Central memory CD8-positive, alpha-beta T cell (primary cell): Measurements from ENCODE around the gene PRSS38.
A peak's percentile ranks its signal among the peaks of the same experiment; 100 is the strongest.

Experiments
- ATAC-seq: fragments of 150-1000 bp; cut with Tn5 transposase; replicated peaks from 2 replicates; pipeline ENCODE4 v1.10.0; 2022; ENCODE audit warnings: mild to moderate bottlenecking, moderate FRiP score, moderate number of reproducible peaks; ENCODE audit not compliant: poor library complexity, severe bottlenecking; ENCODE audit errors: extremely low read depth
- DNase-seq, 2 donors: peaks; one replicate each; pipeline ENCODE4 v3.0.0; 2021; ENCODE audit warnings: low spot score in 2 of 2
- H3K27ac Mint-ChIP-seq: one replicate; pipeline ENCODE4 v1.8.0; 2022; ENCODE audit warnings: low read depth, mild to moderate bottlenecking, moderate library complexity, mixed read lengths
- H3K27me3 Mint-ChIP-seq: one replicate; pipeline ENCODE4 v1.8.0; 2022; ENCODE audit warnings: mixed read lengths
- H3K36me3 Mint-ChIP-seq: one replicate; pipeline ENCODE4 v1.8.0; 2022; ENCODE audit warnings: mild to moderate bottlenecking, moderate library complexity, mixed read lengths; ENCODE audit not compliant: insufficient read depth
- H3K4me1 Mint-ChIP-seq: one replicate; pipeline ENCODE4 v1.8.0; 2022; ENCODE audit warnings: mixed read lengths
- H3K4me3 Mint-ChIP-seq: one replicate; pipeline ENCODE4 v1.8.0; 2022; ENCODE audit warnings: mild to moderate bottlenecking, moderate library complexity, mixed read lengths
- H3K9me3 Mint-ChIP-seq: one replicate; pipeline ENCODE4 v1.8.0; 2022; ENCODE audit warnings: mixed read lengths

The PRSS38 gene

DNA sequence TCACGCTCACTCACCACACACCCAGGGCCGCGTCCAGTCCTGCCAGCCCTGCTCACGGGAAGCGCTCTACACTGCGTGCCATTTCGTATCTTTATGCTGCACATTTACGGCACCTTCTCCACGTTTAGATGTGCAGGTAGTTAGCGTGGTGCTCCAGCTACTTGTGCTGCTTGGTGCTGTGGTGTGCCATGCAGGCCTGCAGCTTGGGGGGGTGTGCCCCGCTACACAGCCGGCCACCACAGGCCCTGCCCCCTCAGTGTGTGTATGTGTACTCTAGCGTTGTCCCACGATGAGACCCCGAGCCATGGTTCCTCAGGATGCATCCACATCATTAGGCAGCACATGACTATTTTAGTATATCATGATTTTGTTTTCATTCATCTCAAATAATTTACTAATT, 41.9 kb upstream of the PRSS38 start:
- Mint-ChIP-seq H3K27me3 (no peaks in the 10 kb centered on the region), H3K27ac (peak overlapping the region; percentile 5), H3K9me3 (no peaks in the 10 kb centered on the region), H3K4me3 (peak overlapping the region; percentile 61), H3K36me3 (peaks cover 4% of the 10 kb centered on the region), H3K4me1 (peaks cover 39% of the 10 kb centered on the region)
- no peak for ATAC-seq
- no peak for DNase-seq

DNA sequence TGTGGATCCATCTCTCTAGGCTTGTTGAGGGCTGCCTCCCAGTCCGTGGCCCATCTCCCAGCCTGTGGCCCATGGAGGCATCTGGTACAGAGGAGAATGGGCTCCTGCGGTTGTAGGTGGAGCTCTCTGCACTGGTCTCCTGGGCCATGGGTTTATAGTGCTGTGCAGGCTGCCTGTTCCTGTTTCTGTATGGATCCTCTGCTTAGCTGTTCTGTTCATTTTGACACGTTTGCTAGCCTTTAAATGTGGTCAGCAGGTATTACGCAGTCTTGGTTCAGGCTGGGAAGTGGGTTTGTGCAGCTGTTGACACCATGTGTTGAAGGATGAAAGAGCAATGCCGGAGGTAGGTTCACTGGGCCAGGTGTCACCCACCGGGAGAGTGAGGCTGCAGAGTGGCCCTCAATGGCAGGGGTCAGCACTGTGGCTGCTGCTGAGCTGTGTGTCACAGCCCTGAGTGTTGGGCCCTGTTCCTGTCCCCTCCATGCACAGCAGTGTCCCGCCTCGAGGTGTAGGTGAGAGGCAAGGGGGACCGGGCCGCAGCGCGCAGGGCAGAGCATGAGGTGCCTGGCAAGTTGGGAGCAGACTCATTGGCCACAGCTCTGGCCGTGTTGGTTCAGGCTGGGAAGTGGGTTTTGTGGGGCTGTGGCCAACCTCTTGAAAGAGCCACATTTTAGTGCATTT, 41.3 kb upstream of the PRSS38 start:
- ATAC-seq (peak; percentile 95), DNase-seq (peak in 1 of 2 donors; percentile 72)
- Mint-ChIP-seq H3K36me3 (peaks cover 4% of the 10 kb centered on the region), H3K27ac (peak overlapping the region; percentile 5), H3K4me3 (peak overlapping the region; percentile 61), H3K4me1 (peaks cover 32% of the 10 kb centered on the region), H3K9me3 (no peaks in the 10 kb centered on the region), H3K27me3 (no peaks in the 10 kb centered on the region)

- no peak overlapping the region for H3K27ac Mint-ChIP-seq
- peak overlapping the region; percentile 61 for H3K4me3 Mint-ChIP-seq
- DNase-seq (no peak), ATAC-seq (no peak)
- peaks cover 31% of the 10 kb centered on the region for H3K4me1 Mint-ChIP-seq
- H3K27me3 Mint-ChIP-seq: no peaks in the 10 kb centered on the region
- no peaks in the 10 kb centered on the region for H3K9me3 Mint-ChIP-seq
- peaks cover 4% of the 10 kb centered on the region for H3K36me3 Mint-ChIP-seq
These were observed 40.4 kb upstream of the PRSS38 start for GRCh38 chr1:227774821-227775661.

DNA sequence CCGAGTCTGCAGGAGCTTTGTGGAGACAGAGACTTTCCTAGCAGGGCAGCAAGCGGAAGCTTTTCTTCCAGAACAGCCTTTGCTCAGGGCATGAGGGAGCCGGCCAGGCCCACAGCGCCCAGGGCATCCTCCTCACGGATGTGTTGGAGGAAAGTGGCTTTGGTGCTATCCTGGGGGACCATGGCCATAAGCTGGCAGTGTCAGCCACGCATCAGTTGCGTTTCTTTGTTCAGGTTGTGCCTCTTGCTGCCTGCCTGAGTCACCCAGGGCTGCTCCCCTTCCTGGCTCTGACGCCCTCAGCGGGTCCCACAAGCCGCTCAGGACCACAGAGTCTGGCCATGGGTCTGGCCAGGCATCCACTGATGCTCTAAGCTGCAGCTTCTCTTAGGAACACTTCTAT, 39.6 kb upstream of the PRSS38 start:
- Mint-ChIP-seq H3K9me3 (no peaks in the 10 kb centered on the region), H3K4me1 (peaks cover 31% of the 10 kb centered on the region), H3K36me3 (peaks cover 4% of the 10 kb centered on the region), H3K27me3 (no peaks in the 10 kb centered on the region), H3K27ac (no peak overlapping the region), H3K4me3 (no peak overlapping the region)
- no peak for ATAC-seq
- no peak for DNase-seq

GRCh38 chr1:227776331-227776771, 39.1 kb upstream of the PRSS38 start:
- no peak overlapping the region for H3K4me3 Mint-ChIP-seq
- no peak for DNase-seq
- peaks cover 31% of the 10 kb centered on the region for H3K4me1 Mint-ChIP-seq
- no peak overlapping the region for H3K27ac Mint-ChIP-seq
- H3K27me3 Mint-ChIP-seq: no peaks in the 10 kb centered on the region
- no peaks in the 10 kb centered on the region for H3K9me3 Mint-ChIP-seq
- H3K36me3 Mint-ChIP-seq: peaks cover 7% of the 10 kb centered on the region
- ATAC-seq: no peak

DNA sequence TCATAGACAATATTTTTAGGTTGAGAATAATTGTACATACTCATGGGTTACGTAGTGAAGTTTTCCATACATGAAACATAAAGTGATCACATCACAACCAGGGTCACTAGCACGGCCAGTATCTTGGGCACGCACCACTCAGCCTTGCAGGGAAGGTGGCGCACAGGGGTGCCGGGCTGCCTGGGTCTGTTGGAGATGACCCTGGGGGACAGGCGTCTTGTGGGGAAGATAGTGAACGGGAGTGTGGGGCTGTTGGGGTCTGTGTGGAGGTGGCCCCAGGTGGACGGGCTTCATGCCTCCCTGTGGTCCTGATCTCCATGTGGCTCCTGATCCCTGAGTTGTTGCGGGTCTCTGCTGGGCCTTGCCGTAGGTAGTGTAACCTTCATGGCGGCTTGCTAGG, 38.3 kb upstream of the PRSS38 start:
- no peaks in the 10 kb centered on the region for H3K27me3 Mint-ChIP-seq
- no peak overlapping the region for H3K4me3 Mint-ChIP-seq
- H3K4me1 Mint-ChIP-seq: peaks cover 31% of the 10 kb centered on the region
- no peak for ATAC-seq
- H3K27ac Mint-ChIP-seq: no peak overlapping the region
- no peak for DNase-seq
- H3K36me3 Mint-ChIP-seq: peaks cover 7% of the 10 kb centered on the region
- no peaks in the 10 kb centered on the region for H3K9me3 Mint-ChIP-seq

DNA sequence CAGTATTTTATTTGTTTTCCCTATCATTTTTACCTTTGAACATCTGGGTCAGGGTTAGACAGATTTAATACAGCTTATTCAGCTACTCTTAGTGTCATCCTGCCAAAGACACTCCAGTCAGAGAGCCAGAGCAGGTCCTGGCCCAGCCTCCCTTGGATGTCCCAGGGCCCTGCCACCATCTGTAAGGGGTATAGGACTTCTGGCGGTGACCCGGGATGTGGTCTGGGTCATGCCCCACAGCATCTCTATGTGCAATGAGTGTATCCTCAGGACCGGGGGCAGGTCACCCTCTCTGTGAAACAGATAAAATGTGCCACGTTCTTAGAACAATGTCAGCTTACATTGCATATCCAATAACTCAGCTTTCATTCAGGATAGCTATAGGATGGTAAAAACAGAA, 37.8 kb upstream of the PRSS38 start:
- Mint-ChIP-seq H3K36me3 (peaks cover 7% of the 10 kb centered on the region), H3K27me3 (no peaks in the 10 kb centered on the region), H3K9me3 (no peaks in the 10 kb centered on the region), H3K4me3 (no peak overlapping the region), H3K4me1 (peaks cover 26% of the 10 kb centered on the region), H3K27ac (no peak overlapping the region)
- ATAC-seq (no peak), DNase-seq (no peak)

- H3K27me3 Mint-ChIP-seq: no peaks in the 10 kb centered on the region
- no peak overlapping the region for H3K27ac Mint-ChIP-seq
- peaks cover 8% of the 10 kb centered on the region for H3K36me3 Mint-ChIP-seq
- DNase-seq (no peak), ATAC-seq (no peak)
- H3K4me1 Mint-ChIP-seq: peaks cover 23% of the 10 kb centered on the region
- no peaks in the 10 kb centered on the region for H3K9me3 Mint-ChIP-seq
- no peak overlapping the region for H3K4me3 Mint-ChIP-seq
These were observed 37.0 kb upstream of the PRSS38 start for GRCh38 chr1:227778401-227778947.

DNA sequence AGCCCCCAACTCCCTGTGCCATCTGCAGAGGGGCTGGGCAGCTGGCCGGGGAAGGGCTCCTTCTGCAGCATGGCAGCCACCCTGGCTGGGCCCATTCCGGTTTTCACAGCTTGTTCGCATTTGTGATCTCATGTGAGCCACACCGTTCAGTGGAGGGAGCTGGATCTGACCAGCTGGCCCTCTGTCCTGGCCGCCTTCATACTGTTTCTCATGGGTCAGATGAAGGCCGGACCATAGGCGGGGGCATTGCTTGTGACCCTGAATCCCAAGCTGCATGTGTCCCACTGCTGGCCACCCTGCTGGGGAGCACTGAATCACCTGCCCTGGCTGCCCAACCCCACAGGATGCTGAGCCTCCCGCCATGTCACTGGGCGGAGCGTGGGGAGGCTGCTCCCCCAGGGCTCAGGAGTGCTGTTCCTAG, 36.4 kb upstream of the PRSS38 start:
- DNase-seq (no peak), ATAC-seq (no peak)
- Mint-ChIP-seq H3K27ac (no peak overlapping the region), H3K4me1 (peaks cover 17% of the 10 kb centered on the region), H3K9me3 (no peaks in the 10 kb centered on the region), H3K36me3 (peaks cover 8% of the 10 kb centered on the region), H3K27me3 (no peaks in the 10 kb centered on the region), H3K4me3 (no peak overlapping the region)

- no peak for DNase-seq
- Mint-ChIP-seq H3K27me3 (no peaks in the 10 kb centered on the region), H3K9me3 (no peaks in the 10 kb centered on the region), H3K4me3 (no peak overlapping the region), H3K36me3 (peaks cover 6% of the 10 kb centered on the region), H3K27ac (no peak overlapping the region), H3K4me1 (peaks cover 11% of the 10 kb centered on the region)
- no peak for ATAC-seq
These were observed 35.8 kb upstream of the PRSS38 start for GRCh38 chr1:227779685-227780084.

- Mint-ChIP-seq H3K4me1 (peaks cover 6% of the 10 kb centered on the region), H3K27ac (no peak overlapping the region), H3K9me3 (no peaks in the 10 kb centered on the region), H3K27me3 (no peaks in the 10 kb centered on the region), H3K36me3 (peaks cover 6% of the 10 kb centered on the region), H3K4me3 (no peak overlapping the region)
- DNase-seq (no peak), ATAC-seq (no peak)
These were observed 35.1 kb upstream of the PRSS38 start for GRCh38 chr1:227780101-227781044.

- Mint-ChIP-seq H3K4me1 (peaks cover 3% of the 10 kb centered on the region), H3K4me3 (no peak overlapping the region), H3K9me3 (no peaks in the 10 kb centered on the region), H3K27ac (no peak overlapping the region), H3K27me3 (no peaks in the 10 kb centered on the region), H3K36me3 (peaks cover 4% of the 10 kb centered on the region)
- no peak for ATAC-seq
- DNase-seq: no peak
These were observed 34.1 kb upstream of the PRSS38 start for GRCh38 chr1:227781314-227781930.
